ENCODE results near the gene HIF3A. TPM values are rescaled to one million over a fixed set of nuclear protein-coding genes. Genes with fewer than 3 reads are reported as not detected.

HIF3A gene
- total RNA-seq, 4 donors from 2014 or later, result 98.2 to 268 (median 160) TPM

DNA sequence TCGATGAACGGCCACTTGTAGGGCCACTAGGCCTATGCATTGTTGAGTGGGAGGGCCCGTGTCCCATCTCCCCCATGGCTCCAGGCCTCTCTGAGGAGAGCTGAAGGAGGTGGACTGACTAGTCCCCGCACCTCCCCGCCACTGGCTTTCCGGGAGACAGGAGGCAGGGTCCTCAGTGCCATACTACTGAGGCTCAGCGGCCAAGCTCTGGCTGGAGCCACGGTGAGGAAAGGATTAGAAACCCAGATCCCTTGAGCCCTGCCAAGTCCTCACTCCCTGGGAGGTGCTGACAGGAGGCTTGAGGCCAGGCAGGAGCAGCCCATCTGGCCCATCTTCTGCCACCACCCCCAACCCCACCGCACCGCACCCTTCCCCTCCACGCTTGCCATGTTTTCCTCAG is 87.6 kb downstream of the HIF3A start:
- Histone ChIP-seq H3K4me3 (no peak overlapping the region), H3K4me1 (peaks cover 3 to 18% (median 10%) of the 10 kb centered on the region in 4 donors), H3K27ac (replicated peaks in 1 of 4) (no peak overlapping the region), H3K36me3 (peaks cover 34 to 95% (median 81%) of the 10 kb centered on the region in 4 donors), H3K27me3 (no peaks in the 10 kb centered on the region), H3K9me3 (no peaks in the 10 kb centered on the region)
- TF ChIP-seq POLR2A (IDR thresholded peaks at IDR 0.05; ENCODE audit: low read depth), result no peak
- no peak for TF ChIP-seq POLR2AphosphoS5 (IDR thresholded peaks at IDR 0.05)
- no peak for TF ChIP-seq EP300 (IDR thresholded peaks at IDR 0.05)
- no peak for DNase-seq (ENCODE audit: extremely low spot score)
- 88% methylated on average over 11 of the region's 11 CpGs for WGBS
- intact Hi-C loops (cut with DNase I), result no loop called here

DNA sequence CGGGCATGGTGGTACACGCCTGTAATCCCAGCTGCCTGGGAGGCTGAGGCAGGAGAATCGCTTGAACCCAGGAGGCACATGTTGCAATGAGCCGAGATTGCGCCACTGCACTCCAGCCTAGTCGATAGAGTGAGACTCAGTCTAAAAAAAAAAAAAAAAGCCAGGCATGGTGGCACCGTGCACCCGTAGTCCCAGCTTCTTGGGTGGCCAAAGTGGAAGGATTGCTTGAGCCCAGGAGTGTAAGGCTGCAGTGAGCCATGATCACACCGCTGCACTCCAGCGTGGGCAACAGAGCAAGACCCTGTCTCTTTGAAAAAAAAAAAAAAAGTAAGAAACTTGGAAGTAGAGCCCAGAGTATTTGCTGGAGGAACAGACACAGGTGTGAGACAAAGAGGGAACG is 88.8 kb downstream of the HIF3A start:
- Histone ChIP-seq H3K9me3 (no peaks in the 10 kb centered on the region), H3K36me3 (peaks cover 44 to 97% (median 91%) of the 10 kb centered on the region in 4 donors), H3K27ac (replicated peaks in 1 of 4) (no peak overlapping the region), H3K27me3 (no peaks in the 10 kb centered on the region), H3K4me3 (no peak overlapping the region), H3K4me1 (peaks cover 0 to 12% (median 7%) of the 10 kb centered on the region in 4 donors)
- WGBS, result 76% methylated on average over 11 of the region's 11 CpGs
- DNase-seq (ENCODE audit: extremely low spot score), result no peak
- intact Hi-C loops (cut with DNase I), result no loop called here
- no peak for TF ChIP-seq POLR2A (IDR thresholded peaks at IDR 0.05; ENCODE audit: low read depth)
- TF ChIP-seq, protein P1, sequence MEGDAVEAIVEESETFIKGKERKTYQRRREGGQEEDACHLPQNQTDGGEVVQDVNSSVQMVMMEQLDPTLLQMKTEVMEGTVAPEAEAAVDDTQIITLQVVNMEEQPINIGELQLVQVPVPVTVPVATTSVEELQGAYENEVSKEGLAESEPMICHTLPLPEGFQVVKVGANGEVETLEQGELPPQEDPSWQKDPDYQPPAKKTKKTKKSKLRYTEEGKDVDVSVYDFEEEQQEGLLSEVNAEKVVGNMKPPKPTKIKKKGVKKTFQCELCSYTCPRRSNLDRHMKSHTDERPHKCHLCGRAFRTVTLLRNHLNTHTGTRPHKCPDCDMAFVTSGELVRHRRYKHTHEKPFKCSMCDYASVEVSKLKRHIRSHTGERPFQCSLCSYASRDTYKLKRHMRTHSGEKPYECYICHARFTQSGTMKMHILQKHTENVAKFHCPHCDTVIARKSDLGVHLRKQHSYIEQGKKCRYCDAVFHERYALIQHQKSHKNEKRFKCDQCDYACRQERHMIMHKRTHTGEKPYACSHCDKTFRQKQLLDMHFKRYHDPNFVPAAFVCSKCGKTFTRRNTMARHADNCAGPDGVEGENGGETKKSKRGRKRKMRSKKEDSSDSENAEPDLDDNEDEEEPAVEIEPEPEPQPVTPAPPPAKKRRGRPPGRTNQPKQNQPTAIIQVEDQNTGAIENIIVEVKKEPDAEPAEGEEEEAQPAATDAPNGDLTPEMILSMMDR (IDR thresholded peaks at IDR 0.05), result no peak
- TF ChIP-seq POLR2AphosphoS5 (IDR thresholded peaks at IDR 0.05), result no peak
- no peak for TF ChIP-seq EP300 (IDR thresholded peaks at IDR 0.05)

DNA sequence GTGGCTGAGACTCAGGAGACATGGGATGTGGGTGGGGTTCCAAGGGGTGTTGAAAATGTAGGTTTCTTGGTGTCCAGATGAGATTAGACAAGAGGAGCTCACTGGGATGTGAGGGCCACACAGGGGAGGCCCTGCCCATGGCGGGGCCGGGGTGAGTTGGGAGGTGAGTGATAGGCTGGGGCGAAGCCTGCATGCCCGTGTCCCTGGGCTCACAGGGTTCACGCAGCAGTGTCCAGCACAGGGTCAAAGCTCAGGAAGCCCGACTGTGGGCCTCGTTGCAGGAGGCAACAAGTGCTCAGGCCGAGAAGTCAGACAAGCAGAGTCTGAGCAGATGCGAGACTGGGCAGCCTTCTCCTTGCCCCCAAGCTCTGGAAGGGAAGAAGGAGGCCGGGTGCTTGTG is 89.3 kb downstream of the HIF3A start:
- Histone ChIP-seq H3K27ac (replicated peaks in 1 of 4) (no peak overlapping the region), H3K27me3 (no peaks in the 10 kb centered on the region), H3K36me3 (peaks cover 48 to 100% (median 94%) of the 10 kb centered on the region in 4 donors), H3K9me3 (no peaks in the 10 kb centered on the region), H3K4me1 (peaks cover 0 to 12% (median 10%) of the 10 kb centered on the region in 4 donors), H3K4me3 (no peak overlapping the region)
- TF ChIP-seq, protein P1 (IDR thresholded peaks at IDR 0.05), result no peak
- no peak for TF ChIP-seq POLR2A (IDR thresholded peaks at IDR 0.05; ENCODE audit: low read depth)
- 97% methylated on average over 10 of the region's 10 CpGs for WGBS
- DNase-seq (ENCODE audit: extremely low spot score), result no peak
- intact Hi-C loops (cut with DNase I), result no loop called here

DNA sequence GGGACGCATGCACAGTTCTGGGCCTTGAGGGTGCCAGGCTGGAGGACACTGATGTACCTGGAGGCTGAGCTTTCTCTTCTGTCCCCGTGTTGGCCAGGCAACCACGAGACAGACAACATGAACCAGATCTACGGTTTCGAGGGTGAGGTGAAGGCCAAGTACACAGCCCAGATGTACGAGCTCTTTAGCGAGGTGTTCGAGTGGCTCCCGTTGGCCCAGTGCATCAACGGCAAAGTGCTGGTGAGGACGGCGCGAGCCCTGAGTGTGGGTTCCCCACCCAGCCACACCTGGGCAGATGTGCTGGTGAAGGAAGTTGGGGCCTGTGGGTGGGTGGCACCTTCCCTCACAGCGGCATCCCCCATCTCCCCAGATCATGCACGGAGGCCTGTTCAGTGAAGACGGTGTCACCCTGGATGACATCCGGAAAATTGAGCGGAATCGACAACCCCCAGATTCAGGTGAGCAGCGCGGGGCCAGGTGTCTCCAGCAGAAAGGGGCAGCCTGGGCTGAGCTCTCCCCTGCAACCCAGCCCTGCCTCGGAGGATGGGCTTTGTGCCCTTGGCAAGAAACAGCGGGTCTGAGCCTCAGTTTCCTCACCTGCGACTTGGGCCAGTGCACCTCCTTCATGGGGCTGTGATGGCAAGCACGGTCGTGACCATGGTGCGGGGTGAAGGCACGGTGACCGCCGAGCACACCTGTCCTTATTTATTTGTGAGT is 90.3 kb downstream of the HIF3A start:
- WGBS, result 91% methylated on average over 18 of the region's 30 CpGs
- H3K4me1 ChIP-seq, result peaks cover 8 to 14% (median 13%) of the 10 kb centered on the region in 4 donors
- DNase-seq (ENCODE audit: extremely low spot score), result no peak
- H3K9me3 ChIP-seq, result no peaks in the 10 kb centered on the region
- no peak overlapping the region for H3K27ac ChIP-seq (replicated peaks in 1 of 4)
- TF ChIP-seq POLR2AphosphoS5 (IDR thresholded peaks at IDR 0.05) (no peak), POLR2A (IDR thresholded peaks at IDR 0.05; ENCODE audit: low read depth) (no peak), EP300 (IDR thresholded peaks at IDR 0.05) (no peak)
- TF ChIP-seq, protein P1 (IDR thresholded peaks at IDR 0.05), result no peak
- intact Hi-C loops (cut with DNase I), result no loop called here
- H3K4me3 ChIP-seq, result no peak overlapping the region
- H3K36me3 ChIP-seq, result peaks cover 51 to 98% (median 92%) of the 10 kb centered on the region in 4 donors
- H3K27me3 ChIP-seq, result no peaks in the 10 kb centered on the region

DNA sequence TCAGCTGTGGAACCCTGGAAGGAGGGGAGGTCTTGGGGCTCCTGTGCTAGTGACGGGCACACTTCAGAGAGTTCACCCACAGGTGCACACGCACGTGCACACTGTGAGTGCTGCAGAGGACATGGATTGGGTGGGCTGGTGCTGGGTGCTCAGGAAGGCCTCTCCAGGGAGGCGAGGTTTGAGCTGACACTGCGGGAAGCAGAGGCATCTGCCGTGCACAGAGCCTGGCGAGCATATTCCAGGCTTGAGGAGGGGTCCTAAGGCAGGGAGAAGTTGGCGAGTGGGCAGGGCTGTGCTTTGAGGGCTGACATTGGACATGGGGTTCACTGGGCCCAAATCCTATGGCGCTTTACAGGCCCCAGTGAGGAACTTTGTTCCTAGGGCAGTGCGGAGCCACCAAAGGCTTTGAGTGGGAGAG is 90.9 kb downstream of the HIF3A start:
- intact Hi-C loops (cut with DNase I), result no loop called here
- Histone ChIP-seq H3K9me3 (no peaks in the 10 kb centered on the region), H3K4me1 (peaks cover 14 to 19% (median 16%) of the 10 kb centered on the region in 4 donors), H3K36me3 (peaks cover 51 to 98% (median 88%) of the 10 kb centered on the region in 4 donors), H3K27ac (replicated peaks in 1 of 4) (no peak overlapping the region), H3K4me3 (no peak overlapping the region), H3K27me3 (no peaks in the 10 kb centered on the region)
- 92% methylated on average over 10 of the region's 10 CpGs for WGBS
- TF ChIP-seq POLR2AphosphoS5 (IDR thresholded peaks at IDR 0.05), result no peak
- TF ChIP-seq EP300 (IDR thresholded peaks at IDR 0.05), result no peak
- TF ChIP-seq, protein P1 (IDR thresholded peaks at IDR 0.05), result no peak
- no peak for TF ChIP-seq POLR2A (IDR thresholded peaks at IDR 0.05; ENCODE audit: low read depth)
- no peak for DNase-seq (ENCODE audit: extremely low spot score)
